GM12872 (cell line): ENCODE results near the gene GSN.

Experiments
- TF ChIP-seq, protein P1 (sequence below): IDR thresholded peaks from 3 replicates; pipeline ENCODE4 v1.5.1; 2011; ENCODE audit warnings: low read depth, mild to moderate bottlenecking, low read length, moderate library complexity; ENCODE audit not compliant: insufficient read depth

GSN gene

DNA sequence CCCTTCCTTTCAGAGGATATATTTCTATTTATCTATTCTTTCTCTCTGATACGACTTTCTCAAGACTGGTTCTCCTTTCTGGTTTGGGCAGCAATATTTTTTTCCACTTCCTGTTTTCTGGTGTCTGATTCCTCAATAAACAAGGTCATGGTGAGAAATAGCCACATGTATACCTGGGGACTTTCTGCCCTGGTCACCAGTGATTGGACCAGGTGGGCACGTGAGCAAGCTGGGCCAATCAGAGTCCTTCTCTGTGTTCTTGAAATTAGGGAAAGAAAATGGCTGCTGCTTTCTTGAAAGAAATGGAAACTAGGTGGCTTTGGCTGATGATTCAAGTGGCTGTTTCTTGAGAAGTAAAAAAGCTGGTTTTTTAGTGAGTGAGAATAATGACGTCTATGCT is 18.4 kb upstream of the GSN start:
- TF ChIP-seq, protein P1, sequence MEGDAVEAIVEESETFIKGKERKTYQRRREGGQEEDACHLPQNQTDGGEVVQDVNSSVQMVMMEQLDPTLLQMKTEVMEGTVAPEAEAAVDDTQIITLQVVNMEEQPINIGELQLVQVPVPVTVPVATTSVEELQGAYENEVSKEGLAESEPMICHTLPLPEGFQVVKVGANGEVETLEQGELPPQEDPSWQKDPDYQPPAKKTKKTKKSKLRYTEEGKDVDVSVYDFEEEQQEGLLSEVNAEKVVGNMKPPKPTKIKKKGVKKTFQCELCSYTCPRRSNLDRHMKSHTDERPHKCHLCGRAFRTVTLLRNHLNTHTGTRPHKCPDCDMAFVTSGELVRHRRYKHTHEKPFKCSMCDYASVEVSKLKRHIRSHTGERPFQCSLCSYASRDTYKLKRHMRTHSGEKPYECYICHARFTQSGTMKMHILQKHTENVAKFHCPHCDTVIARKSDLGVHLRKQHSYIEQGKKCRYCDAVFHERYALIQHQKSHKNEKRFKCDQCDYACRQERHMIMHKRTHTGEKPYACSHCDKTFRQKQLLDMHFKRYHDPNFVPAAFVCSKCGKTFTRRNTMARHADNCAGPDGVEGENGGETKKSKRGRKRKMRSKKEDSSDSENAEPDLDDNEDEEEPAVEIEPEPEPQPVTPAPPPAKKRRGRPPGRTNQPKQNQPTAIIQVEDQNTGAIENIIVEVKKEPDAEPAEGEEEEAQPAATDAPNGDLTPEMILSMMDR: no peak

DNA sequence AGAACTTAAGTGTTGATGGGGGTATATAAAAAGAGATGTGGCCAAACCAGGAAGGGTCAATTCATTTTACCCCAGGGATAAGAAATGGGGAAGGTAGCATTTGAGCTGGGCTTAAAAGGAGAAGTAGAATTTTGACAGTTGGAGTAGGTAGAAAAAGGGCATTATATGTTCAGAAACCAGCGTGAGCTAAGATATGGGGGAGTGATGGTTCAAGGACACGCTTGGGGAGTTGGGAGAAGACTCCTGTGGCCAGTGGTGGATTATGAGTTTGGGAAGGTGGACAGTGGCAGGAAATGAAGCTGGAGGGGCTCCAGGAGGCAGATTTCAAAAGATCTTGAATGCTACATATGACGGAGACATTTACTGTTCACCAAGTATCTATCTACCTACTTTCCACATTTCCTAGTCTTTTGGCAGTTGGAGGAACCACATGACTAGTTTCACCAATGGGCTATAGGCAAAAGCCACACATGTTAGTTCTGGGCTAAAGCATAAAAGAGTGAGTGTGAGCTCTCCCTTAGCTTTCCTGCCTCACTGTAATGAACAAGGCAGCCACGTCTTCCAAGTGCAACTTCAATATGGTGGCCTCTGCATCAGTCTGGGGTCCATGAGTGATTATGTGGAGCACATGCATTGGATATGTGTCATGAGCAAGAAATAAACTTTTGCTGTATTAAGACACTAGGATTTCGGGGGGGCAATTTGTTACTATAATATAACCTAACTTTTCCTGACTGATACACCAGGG is 15.7 kb upstream of the GSN start:
- TF ChIP-seq, protein P1: no peak

DNA sequence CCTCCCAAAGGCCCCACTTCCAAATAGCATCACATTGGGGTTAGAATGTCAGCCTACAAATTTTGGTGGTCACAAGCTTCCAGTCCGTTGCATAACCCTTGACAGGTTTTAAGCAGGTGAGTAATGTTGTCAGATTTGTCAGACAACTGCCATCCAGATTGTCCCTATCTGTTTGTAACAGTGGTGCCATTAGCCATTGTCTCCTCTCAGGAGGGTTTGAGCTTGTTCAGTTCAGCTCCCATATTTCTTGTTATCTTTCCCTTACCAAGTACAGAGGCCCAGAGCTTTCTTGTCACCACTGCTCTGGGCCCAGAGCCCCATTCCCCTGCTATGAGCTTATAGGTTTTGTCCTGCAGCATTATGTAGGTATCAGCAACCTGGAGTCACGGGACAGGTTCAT is 14.8 kb upstream of the GSN start:
- TF ChIP-seq, protein P1: no peak

DNA sequence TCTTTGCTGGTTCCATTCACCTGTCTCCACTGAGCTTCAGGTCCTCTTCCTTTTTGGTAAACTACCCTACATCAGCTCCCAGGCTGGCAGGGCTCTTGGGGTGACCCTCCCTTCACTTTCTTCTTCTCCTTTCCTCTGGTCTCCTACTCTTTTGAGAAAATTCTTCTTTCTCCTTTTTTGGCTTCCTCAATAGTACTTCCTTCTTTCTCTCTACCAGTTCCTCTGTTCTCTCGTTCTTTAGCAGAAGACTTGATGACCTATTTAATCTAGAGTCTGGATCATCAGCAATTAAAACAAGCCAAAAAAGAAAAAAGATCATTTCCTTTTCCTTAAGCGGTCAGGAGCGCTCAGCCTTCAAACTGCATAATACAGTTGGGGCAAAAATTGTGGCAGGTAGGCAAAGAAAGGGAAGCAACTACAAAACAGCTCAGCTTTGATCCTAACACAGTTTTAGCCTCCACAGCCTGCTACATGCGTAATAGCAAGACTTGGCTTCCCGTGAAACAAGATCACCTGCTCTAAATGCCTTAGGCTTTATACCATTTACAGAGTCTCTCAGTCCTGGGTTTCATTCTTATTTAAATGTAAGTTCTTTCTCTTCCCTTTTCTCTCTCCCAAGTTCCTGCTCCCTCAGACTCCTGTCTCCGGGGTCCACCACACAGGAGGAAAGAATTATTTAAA is 14.0 kb upstream of the GSN start:
- TF ChIP-seq, protein P1: no peak

DNA sequence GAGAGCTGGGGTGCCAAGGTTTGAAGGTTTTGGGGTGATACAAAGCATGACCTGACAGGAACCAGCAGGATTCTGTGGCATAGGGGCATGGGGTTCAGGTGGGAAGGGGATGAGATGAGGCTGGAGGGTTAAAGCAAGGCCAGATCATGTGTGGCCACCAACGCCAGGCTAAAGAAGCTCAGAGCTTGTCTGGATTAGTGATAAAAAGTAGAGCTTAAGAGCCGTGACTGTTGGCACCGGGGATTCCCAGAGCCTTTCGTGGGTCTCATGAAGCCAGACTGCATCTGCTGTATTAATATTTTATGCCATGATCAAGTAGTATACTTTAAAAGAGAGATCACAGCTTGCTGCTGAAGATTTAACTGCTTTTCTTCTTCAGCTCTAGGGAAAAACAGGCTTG is 8.5 kb upstream of the GSN start:
- TF ChIP-seq, protein P1: no peak

DNA sequence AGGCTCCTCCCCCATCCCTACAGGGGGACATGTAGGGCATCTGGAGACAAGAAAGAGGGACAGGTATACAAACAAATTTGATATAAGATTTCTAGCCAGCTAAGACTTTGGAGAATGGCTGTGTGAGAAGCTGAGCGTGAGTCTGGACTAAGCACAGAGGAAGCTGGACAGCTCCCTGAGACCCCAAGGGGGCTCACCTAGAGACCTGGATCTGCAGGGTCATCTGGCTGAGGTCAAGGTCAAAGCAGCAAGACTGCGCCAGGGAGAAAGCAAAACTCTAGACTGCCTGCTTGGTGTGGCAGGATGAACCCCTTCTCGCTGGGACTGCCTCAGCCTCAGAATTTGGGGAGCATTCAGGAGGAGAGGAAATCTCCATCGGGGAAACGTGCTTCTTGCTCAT is 8.0 kb upstream of the GSN start:
- TF ChIP-seq, protein P1: no peak

DNA sequence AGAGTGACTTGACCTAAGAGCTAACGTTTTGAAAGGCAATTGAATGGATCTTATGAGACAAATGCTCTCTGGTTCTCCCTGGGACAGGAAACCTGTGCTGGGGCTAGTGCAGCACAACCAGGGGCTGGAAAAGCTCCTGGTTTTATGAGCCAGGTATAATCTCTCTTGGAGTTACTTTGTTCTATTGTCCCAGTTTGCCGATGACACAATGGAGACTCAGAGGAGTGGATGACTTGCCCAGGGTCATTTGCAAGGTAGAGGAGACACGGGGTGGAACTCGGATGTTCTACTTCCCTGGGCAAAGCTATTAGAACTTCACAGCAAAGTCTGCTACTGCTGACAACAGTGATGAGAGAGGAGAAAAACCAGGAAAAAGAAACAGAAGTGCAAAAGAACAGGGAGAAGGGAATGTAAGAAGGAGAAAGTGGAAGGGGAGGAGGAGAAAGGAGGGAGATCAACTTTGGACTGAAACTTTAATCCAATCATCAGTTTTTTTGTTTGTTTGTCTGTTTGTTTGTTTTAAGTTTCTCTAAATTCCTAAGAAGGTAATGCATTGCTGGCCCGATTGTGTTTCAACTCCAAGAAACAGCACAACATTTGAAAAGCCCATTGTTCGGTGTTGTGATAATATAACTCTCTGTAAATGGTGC is 7.4 kb upstream of the GSN start:
- TF ChIP-seq, protein P1: no peak
